ENCODE results near the gene ACTRT3.

DNA sequence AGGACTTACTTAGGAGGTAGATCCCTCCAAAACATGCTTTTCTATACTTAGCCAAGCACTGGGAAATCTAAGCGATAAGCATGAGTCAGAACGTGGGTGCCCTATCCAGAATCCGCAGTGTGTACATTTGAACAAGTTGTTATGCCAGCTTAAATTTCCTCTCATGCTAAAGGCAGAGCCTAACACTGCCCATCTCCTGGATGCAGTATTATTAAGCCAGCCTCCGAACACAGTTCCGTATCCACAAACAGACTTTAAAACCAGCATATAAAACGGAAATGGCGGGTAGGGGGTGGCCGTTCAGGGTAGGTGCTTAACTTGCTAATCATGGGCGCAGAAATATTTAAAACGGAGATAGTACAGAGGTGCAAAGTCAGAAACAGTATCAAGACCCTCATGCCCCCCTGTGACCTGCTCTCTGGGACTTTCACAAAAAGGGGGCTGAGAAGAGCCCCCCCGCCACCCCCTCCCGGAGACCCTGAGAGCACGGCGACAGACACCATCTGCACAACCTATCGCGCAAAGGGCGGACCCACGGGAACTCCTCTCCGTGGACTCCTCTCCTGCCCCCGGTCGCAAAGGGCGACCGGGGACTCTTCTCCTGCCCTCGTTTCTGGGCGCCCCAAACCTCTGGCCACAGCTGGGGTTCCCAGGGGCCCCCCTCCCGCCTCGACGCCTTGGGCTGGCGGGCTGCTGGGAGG lies 42.4 kb upstream of the ACTRT3 start:
- TF ChIP-seq, protein P1, sequence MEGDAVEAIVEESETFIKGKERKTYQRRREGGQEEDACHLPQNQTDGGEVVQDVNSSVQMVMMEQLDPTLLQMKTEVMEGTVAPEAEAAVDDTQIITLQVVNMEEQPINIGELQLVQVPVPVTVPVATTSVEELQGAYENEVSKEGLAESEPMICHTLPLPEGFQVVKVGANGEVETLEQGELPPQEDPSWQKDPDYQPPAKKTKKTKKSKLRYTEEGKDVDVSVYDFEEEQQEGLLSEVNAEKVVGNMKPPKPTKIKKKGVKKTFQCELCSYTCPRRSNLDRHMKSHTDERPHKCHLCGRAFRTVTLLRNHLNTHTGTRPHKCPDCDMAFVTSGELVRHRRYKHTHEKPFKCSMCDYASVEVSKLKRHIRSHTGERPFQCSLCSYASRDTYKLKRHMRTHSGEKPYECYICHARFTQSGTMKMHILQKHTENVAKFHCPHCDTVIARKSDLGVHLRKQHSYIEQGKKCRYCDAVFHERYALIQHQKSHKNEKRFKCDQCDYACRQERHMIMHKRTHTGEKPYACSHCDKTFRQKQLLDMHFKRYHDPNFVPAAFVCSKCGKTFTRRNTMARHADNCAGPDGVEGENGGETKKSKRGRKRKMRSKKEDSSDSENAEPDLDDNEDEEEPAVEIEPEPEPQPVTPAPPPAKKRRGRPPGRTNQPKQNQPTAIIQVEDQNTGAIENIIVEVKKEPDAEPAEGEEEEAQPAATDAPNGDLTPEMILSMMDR (IDR thresholded peaks at IDR 0.05): no peak
- TF ChIP-seq POLR2AphosphoS5 (IDR thresholded peaks at IDR 0.05) (peak in 1 of 3 donors; percentile 41), POLR2A (IDR thresholded peaks at IDR 0.05) (no peak), EP300 (IDR thresholded peaks at IDR 0.05) (no peak)

Data from stomach (tissue), 4 donors.